A673 (cell line): ENCODE results near the gene PLEKHG2.

Experiments used
- EZH2 ChIP-seq: fragments of 200-600 bp; sonication (generic); IDR thresholded peaks from 2 replicates; pipeline ENCODE4 v1.6.1; 2017; ENCODE audit warnings: borderline replicate concordance, low read depth, mild to moderate bottlenecking, mixed read lengths, antibody characterized with exemption, low read length; ENCODE audit not compliant: poor library complexity, severe bottlenecking
- TF ChIP-seq, protein P1 (sequence below): fragments of 300-800, 200-600 bp; sonication (generic); conservative IDR thresholded peaks from 2 replicates; pipeline ENCODE4 v1.5.1; 2017; ENCODE audit warnings: low read depth, mild to moderate bottlenecking, antibody characterized with exemption, low read length, moderate library complexity, mixed read lengths

DNA sequence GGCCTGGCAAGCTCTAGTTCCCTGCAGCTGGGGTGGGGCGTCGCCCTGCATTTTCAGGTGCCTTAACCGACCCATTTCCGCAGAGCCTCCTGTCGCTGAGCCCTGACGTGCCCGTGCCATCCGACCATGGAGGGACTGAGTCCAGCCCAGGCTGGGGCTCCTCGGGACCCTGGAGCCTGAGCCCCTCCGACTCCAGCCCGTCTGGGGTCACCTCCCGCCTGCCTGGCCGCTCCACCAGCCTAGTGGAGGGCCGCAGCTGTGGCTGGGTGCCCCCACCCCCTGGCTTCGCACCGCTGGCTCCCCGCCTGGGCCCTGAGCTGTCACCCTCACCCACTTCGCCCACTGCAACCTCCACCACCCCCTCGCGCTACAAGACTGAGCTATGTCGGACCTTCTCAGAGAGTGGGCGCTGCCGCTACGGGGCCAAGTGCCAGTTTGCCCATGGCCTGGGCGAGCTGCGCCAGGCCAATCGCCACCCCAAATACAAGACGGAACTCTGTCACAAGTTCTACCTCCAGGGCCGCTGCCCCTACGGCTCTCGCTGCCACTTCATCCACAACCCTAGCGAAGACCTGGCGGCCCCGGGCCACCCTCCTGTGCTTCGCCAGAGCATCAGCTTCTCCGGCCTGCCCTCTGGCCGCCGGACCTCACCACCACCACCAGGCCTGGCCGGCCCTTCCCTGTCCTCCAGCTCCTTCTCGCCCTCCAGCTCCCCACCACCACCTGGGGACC is 4.6 kb upstream of the PLEKHG2 start:
- TF ChIP-seq, protein P1, sequence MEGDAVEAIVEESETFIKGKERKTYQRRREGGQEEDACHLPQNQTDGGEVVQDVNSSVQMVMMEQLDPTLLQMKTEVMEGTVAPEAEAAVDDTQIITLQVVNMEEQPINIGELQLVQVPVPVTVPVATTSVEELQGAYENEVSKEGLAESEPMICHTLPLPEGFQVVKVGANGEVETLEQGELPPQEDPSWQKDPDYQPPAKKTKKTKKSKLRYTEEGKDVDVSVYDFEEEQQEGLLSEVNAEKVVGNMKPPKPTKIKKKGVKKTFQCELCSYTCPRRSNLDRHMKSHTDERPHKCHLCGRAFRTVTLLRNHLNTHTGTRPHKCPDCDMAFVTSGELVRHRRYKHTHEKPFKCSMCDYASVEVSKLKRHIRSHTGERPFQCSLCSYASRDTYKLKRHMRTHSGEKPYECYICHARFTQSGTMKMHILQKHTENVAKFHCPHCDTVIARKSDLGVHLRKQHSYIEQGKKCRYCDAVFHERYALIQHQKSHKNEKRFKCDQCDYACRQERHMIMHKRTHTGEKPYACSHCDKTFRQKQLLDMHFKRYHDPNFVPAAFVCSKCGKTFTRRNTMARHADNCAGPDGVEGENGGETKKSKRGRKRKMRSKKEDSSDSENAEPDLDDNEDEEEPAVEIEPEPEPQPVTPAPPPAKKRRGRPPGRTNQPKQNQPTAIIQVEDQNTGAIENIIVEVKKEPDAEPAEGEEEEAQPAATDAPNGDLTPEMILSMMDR: no peak
- no peak for TF ChIP-seq EZH2
